ENCODE data around the gene FAM131B.

FAM131B gene

GRCh38 chr7:143398616-143399015 is 36.1 kb upstream of the FAM131B start:
- DNase-seq (ENCODE audit: low spot score): no peak
- no peak overlapping the region for H3K4me3 ChIP-seq
- no peak overlapping the region for H3K27ac ChIP-seq
- TF ChIP-seq CTCF (IDR thresholded peaks at IDR 0.05): no peak

DNA sequence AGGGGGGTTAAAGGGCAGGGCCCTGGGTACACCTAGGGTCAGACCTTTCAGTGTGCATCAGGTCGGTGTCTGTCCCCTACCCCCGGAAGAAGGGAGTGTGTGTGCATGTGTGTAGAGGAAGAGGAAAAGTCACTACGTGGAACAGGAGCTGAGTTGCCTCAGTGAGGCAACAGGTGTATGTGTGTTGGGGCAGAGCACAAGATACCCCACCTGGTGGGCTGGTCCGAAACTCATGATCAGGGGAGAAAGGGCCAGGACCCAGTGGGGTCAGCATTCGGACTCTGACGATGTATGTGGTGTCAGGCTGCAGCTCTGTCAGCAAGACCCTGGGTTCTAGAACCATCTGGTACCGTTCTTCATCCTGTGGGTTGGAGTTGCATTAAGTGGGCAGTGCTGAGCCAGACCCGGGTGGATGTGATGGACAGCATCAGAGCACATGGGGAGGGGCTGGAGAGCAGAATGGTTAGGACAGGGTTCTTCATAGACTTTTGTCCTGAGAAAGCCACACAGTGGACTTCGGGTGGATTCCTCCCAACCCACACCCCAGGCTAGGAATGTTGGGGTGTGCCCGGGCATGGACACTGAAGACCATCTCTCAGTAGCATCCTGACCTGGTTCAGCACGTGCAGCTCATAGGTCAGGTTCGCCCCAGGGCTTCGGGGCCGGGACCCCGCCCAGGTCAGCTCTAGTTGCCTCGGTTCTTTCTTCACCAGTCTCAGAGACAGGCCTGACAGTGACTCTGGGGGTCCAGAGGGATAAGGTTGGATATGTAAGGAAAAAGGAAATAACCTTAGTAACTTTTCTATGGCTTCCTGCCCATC is 35.4 kb upstream of the FAM131B start:
- no peak for DNase-seq (ENCODE audit: low spot score)
- Histone ChIP-seq H3K4me3 (no peak overlapping the region), H3K27ac (no peak overlapping the region)
- no peak for TF ChIP-seq CTCF (IDR thresholded peaks at IDR 0.05)

DNA sequence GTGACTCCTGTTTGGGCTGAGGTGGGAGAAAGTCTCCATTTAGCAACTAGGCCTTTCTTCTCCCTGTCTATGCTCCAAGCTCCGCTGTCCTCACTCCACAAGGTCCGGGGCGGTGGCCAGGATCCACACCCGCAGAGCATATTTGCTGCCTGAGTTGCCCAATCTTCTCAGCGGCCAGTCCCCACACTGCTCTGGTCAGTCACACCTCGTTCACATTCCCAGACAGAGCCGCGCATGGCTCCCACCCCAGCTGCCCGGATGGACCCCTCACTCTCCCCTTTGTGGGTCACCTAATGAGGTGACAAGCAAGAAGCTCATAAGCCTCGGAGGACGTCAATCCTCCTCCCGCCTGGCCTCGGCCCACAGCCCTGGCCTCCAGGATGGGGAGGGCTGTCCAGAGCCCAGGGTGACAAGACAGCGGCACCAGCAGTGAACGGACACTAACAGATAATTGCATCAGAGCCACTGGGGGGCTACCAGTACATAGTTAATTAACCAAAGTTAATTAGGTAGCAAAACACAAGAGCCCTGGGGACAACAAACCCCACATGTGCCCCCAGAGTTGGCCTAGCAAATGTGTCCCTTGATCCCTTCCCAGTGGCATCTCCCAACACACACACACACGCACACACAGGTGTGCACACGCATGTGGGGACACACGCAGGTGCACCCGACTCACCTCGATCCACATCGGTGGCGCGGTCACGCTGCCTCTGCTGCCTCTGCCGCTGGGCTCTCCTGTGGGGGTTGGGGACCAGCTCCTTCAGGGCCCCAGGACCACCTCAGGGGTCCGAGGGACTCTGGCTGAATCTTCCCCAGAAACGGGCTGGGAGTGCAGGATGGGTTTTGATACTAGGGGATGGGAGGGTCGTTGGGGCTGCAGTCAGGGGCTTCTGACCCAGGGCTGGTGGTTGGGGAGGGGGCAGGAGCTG is 34.4 kb upstream of the FAM131B start:
- no peak overlapping the region for H3K27ac ChIP-seq
- no peak for TF ChIP-seq CTCF (IDR thresholded peaks at IDR 0.05)
- DNase-seq (ENCODE audit: low spot score): no peak
- H3K4me3 ChIP-seq: no peak overlapping the region

DNA sequence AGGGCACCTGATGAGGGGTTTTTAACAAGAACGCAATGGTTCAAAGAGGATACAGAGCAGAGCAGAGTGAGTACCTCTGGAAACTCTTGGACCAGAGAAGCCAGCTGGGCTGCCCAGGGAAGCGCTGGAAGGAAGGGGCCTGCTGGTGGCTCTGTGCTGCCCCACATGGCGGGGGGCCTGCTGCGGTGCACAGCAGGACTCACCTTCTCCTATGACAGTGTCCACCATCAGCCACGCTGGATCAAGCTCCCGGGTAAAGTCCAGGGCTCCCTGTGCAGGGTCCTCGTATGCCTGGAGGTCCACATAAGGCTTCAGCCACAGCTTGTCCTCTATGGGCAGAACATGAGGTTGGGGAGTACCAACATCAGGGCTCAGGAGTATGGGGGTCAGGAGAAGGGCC is 33.7 kb upstream of the FAM131B start:
- Histone ChIP-seq H3K4me3 (no peak overlapping the region), H3K27ac (no peak overlapping the region)
- DNase-seq (ENCODE audit: low spot score): no peak
- no peak for TF ChIP-seq CTCF (IDR thresholded peaks at IDR 0.05)

GRCh38 chr7:143395187-143396149 is 33.0 kb upstream of the FAM131B start:
- H3K27ac ChIP-seq: no peak overlapping the region
- no peak overlapping the region for H3K4me3 ChIP-seq
- peak; percentile 65 for DNase-seq (ENCODE audit: low spot score)
- no peak for TF ChIP-seq CTCF (IDR thresholded peaks at IDR 0.05)

- DNase-seq (ENCODE audit: low spot score): no peak
- H3K27ac ChIP-seq: no peak overlapping the region
Observed at GRCh38 chr7:143394777-143395176, 32.3 kb upstream of the FAM131B start.

More at GRCh38 chr7:143394777-143395176, 32.3 kb upstream of the FAM131B start:
- no peak for TF ChIP-seq CTCF (IDR thresholded peaks at IDR 0.05)
- H3K4me3 ChIP-seq: no peak overlapping the region

Measured in coronary artery (tissue), 2 donors.